Activated CD8-positive, alpha-beta T cell treated with anti-CD3 and anti-CD28 coated beads for 36 hours (primary cell): Measurements from ENCODE around the gene LGI4. TPM values are rescaled to one million over a fixed set of nuclear protein-coding genes. Genes with fewer than 3 reads are reported as not detected.
"Not testable (repeated sequence)": the region's sequence is repeated elsewhere in the genome, so short reads cannot be mapped to it uniquely, and the experiment has no call there.

ENCODE experiments used
- ATAC-seq: fragments of 200-7000 bp; cut with Tn5 transposase; one replicate; pipeline ENCODE4 v1.10.0; 2021; ENCODE audit warnings: mild to moderate bottlenecking, moderate library complexity
- CTCF ChIA-PET: fragments of 350-600 bp; sonication (Branson Sonifier 250); formaldehyde crosslinking; loops from one replicate; lab custom pipeline; 2021; ENCODE audit warnings: antibody characterized with exemption; lab: Charles Lee
- POLR2A ChIA-PET: fragments of 350-600 bp; sonication (Branson Sonifier 250); formaldehyde crosslinking; loops from one replicate; lab custom pipeline; 2021; ENCODE audit warnings: antibody characterized with exemption; lab: Charles Lee
- DNase-seq: peaks from one replicate; pipeline ENCODE4 v3.0.0-alpha.2; 2020
- H3K27ac Mint-ChIP-seq: one replicate; pipeline ENCODE4 v1.8.0; 2021; ENCODE audit warnings: mild to moderate bottlenecking, mixed read lengths
- H3K27me3 Mint-ChIP-seq: one replicate; pipeline ENCODE4 v1.8.0; 2021; ENCODE audit warnings: mixed read lengths
- H3K36me3 Mint-ChIP-seq: one replicate; pipeline ENCODE4 v1.8.0; 2021; ENCODE audit warnings: low read depth, mixed read lengths
- H3K4me1 Mint-ChIP-seq: one replicate; pipeline ENCODE4 v1.8.0; 2021; ENCODE audit warnings: low read depth, mixed read lengths
- H3K4me3 Mint-ChIP-seq: one replicate; pipeline ENCODE4 v1.8.0; 2021; ENCODE audit warnings: mild to moderate bottlenecking, moderate library complexity, mixed read lengths
- H3K9me3 Mint-ChIP-seq: one replicate; pipeline ENCODE4 v1.8.0; 2021; ENCODE audit warnings: mixed read lengths
- intact Hi-C: fragments of 100-400 bp; cut with micrococcal nuclease; formaldehyde crosslinking; loops from one replicate; pipeline ENCODE4 v1.10.0; 2022
- total RNA-seq, 2 experiments: library from RNA; stranded (reverse); gene quantifications; one replicate each; pipeline ENCODE4 v1.2.3, GENCODE V29; 2021
- TF ChIP-seq, protein P1 (sequence below): fragments of 200-600 bp; IDR thresholded peaks from one replicate; pipeline ENCODE4 v1.8.0; 2022; ENCODE audit warnings: antibody characterized with exemption, mild to moderate bottlenecking

Gene LGI4
- total RNA-seq, 2 experiments from 2014 or later: 0.25 to 0.27 TPM

- TF ChIP-seq, protein P1, sequence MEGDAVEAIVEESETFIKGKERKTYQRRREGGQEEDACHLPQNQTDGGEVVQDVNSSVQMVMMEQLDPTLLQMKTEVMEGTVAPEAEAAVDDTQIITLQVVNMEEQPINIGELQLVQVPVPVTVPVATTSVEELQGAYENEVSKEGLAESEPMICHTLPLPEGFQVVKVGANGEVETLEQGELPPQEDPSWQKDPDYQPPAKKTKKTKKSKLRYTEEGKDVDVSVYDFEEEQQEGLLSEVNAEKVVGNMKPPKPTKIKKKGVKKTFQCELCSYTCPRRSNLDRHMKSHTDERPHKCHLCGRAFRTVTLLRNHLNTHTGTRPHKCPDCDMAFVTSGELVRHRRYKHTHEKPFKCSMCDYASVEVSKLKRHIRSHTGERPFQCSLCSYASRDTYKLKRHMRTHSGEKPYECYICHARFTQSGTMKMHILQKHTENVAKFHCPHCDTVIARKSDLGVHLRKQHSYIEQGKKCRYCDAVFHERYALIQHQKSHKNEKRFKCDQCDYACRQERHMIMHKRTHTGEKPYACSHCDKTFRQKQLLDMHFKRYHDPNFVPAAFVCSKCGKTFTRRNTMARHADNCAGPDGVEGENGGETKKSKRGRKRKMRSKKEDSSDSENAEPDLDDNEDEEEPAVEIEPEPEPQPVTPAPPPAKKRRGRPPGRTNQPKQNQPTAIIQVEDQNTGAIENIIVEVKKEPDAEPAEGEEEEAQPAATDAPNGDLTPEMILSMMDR: no peak
- Mint-ChIP-seq H3K9me3 (peaks cover 8% of the 10 kb centered on the region), H3K36me3 (no peaks in the 10 kb centered on the region), H3K4me3 (no peak overlapping the region), H3K27me3 (no peaks in the 10 kb centered on the region), H3K4me1 (peaks cover 8% of the 10 kb centered on the region), H3K27ac (no peak overlapping the region)
- ChIA-PET POLR2A (no interaction called here), CTCF (no interaction called here)
- intact Hi-C loops: no loop called here
- DNase-seq (no peak), ATAC-seq (no peak)
Measured at GRCh38 chr19:35105047-35105410, 29.8 kb downstream of the LGI4 start.

GRCh38 chr19:35104361-35104760 lies 30.5 kb downstream of the LGI4 start:
- Mint-ChIP-seq H3K27me3 (no peaks in the 10 kb centered on the region), H3K36me3 (no peaks in the 10 kb centered on the region), H3K27ac (no peak overlapping the region), H3K4me1 (peaks cover 8% of the 10 kb centered on the region), H3K4me3 (no peak overlapping the region), H3K9me3 (peaks cover 8% of the 10 kb centered on the region)
- CTCF ChIA-PET: interaction anchor here (1.1 kb wide), 1 partner anchor 10 kb away, joined by 3 read pairs; no protein-coding TSS in a partner anchor
- no peak for DNase-seq
- POLR2A ChIA-PET: no interaction called here
- no peak for ATAC-seq
- intact Hi-C loops: no loop called here
- TF ChIP-seq, protein P1: no peak

GRCh38 chr19:35103614-35104013 lies 31.2 kb downstream of the LGI4 start:
- H3K4me3 Mint-ChIP-seq, ATAC-seq, H3K27ac Mint-ChIP-seq, H3K4me1 Mint-ChIP-seq, H3K27me3 Mint-ChIP-seq, DNase-seq, POLR2A ChIA-PET, H3K36me3 Mint-ChIP-seq, H3K9me3 Mint-ChIP-seq, intact Hi-C loops: not testable (repeated sequence)
- CTCF ChIA-PET: interaction anchor here (1.1 kb wide), 1 partner anchor 11 kb away, joined by 3 read pairs; no protein-coding TSS in a partner anchor

DNA sequence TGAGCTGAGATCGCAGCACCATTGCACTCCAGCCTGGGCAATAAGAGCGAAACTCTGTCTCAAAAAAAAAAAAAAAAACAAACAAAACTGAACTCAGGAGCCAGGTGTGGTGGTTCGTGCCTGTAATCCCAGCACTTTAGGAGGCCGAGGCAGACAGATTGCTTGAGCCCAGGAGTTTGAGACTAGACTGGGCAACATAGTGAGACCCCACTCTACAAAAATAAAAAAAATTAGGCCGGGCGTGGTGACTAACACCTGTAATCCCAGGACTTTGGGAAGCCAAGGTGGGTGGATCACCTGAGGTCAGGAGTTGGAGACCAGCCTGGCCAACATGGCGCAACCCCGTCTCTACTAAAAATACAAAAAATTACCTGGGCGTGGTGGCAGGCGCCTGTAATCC lies 32.9 kb downstream of the LGI4 start:
- H3K4me3 Mint-ChIP-seq, CTCF ChIA-PET, ATAC-seq, POLR2A ChIA-PET, H3K27me3 Mint-ChIP-seq, H3K4me1 Mint-ChIP-seq, DNase-seq, H3K9me3 Mint-ChIP-seq, H3K27ac Mint-ChIP-seq, intact Hi-C loops, H3K36me3 Mint-ChIP-seq: not testable (repeated sequence)

DNA sequence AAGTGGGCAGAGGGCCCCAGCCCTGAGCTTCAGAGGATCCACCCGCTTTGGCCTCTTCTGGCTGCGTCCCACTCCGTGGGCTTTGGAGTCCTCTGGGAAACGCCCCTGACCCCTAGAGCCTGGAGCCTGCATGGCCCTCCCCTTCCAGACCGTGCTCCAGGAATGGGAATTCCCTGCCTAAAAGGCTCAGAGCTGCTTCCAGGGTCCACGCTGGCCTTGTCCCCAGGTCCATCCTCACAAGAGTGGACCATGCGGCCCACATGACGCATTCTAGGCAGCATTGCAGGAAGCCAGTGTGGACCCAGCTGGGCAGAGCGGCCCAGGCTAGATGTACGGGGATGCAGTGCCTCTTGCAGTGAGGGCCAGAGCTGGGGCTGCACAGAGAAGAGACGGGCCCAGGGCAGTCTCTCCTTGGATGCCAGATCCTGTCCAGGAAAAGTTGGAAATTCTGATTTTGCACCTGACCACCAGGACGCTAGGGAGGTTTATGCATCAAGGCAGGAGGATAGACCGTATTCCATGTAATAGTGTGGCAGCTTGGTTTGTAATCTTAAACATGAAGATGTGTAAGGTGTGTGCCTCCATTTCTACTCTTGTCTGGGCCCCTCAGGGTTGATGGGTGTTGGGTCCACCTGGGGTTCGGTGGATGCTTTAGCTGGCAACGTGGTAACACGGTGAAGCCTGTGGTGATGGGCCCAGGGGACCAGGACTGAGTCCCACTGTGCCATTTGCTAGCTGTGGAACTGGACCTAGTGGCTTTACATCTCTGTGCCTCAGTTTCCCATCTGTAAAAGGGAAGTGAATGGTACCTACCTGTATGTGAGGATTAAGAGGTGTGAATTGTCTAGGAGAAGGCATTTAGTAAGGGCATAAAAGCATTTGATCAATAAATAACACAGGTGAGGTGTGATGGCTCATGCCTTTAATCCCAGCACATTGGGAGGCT lies 34.0 kb downstream of the LGI4 start:
- DNase-seq (no peak), ATAC-seq (no peak)
- Mint-ChIP-seq H3K27ac (no peak overlapping the region), H3K9me3 (no peaks in the 10 kb centered on the region), H3K4me1 (no peaks in the 10 kb centered on the region), H3K27me3 (no peaks in the 10 kb centered on the region), H3K4me3 (no peak overlapping the region), H3K36me3 (no peaks in the 10 kb centered on the region)
- ChIA-PET CTCF (interaction anchor here (0.8 to 1.7 kb wide), 6 partner anchors 9 to 57 kb away, joined by 3 to 7 read pairs (median 4); no protein-coding TSS in a partner anchor), POLR2A (no interaction called here)
- TF ChIP-seq, protein P1: no peak
- intact Hi-C loops: no loop called here

GRCh38 chr19:35099897-35100275 lies 35.0 kb downstream of the LGI4 start:
- CTCF ChIA-PET: interaction anchor here (0.9 to 1.7 kb wide), 5 partner anchors 8 to 56 kb away, joined by 3 to 7 read pairs (median 5); no protein-coding TSS in a partner anchor
- no peak overlapping the region for H3K27ac Mint-ChIP-seq
- no peak for ATAC-seq
- TF ChIP-seq, protein P1: no peak
- no peaks in the 10 kb centered on the region for H3K4me1 Mint-ChIP-seq
- H3K4me3 Mint-ChIP-seq: no peak overlapping the region
- no peaks in the 10 kb centered on the region for H3K36me3 Mint-ChIP-seq
- H3K9me3 Mint-ChIP-seq: no peaks in the 10 kb centered on the region
- intact Hi-C loops: no loop called here
- no peaks in the 10 kb centered on the region for H3K27me3 Mint-ChIP-seq
- POLR2A ChIA-PET: no interaction called here
- no peak for DNase-seq
